ENCODE measurements around the gene INTS6.

The INTS6 gene

GRCh38 chr13:51373451-51373850 lies 79.4 kb downstream of the INTS6 start:
- no peak for ATAC-seq
- TF ChIP-seq ZFP3 (CRISPR knock-in tag; IDR thresholded peaks at IDR 0.05) (no peak), TSHZ2 (CRISPR knock-in tag; IDR thresholded peaks at IDR 0.05) (no peak), PATZ1 (CRISPR knock-in tag; IDR thresholded peaks at IDR 0.05; ENCODE audit: borderline replicate concordance) (no peak)

GRCh38 chr13:51371768-51372399 lies 81.0 kb downstream of the INTS6 start:
- ATAC-seq = no peak
- TF ChIP-seq PATZ1 (CRISPR knock-in tag; IDR thresholded peaks at IDR 0.05; ENCODE audit: borderline replicate concordance) (no peak), ZC3H10 (CRISPR knock-in tag; IDR thresholded peaks at IDR 0.05) (no peak)

GRCh38 chr13:51370811-51371210 lies 82.0 kb downstream of the INTS6 start:
- no peak for ATAC-seq
- no peak for TF ChIP-seq PPARA (CRISPR knock-in tag; IDR thresholded peaks at IDR 0.05; ENCODE audit: borderline replicate concordance)
- no peak for TF ChIP-seq CSRNP3 (CRISPR knock-in tag; IDR thresholded peaks at IDR 0.05)
- no peak for TF ChIP-seq TCF4 (CRISPR knock-in tag; IDR thresholded peaks at IDR 0.05; ENCODE audit: borderline replicate concordance)
- no peak for TF ChIP-seq ZFP30 (CRISPR knock-in tag; IDR thresholded peaks at IDR 0.05)
- no peak for TF ChIP-seq CSDC2 (CRISPR knock-in tag; IDR thresholded peaks at IDR 0.05)
- TF ChIP-seq BACH2 (CRISPR knock-in tag; IDR thresholded peaks at IDR 0.05; ENCODE audit: borderline replicate concordance) = no peak
- no peak for TF ChIP-seq POU6F1 (CRISPR knock-in tag; IDR thresholded peaks at IDR 0.05; ENCODE audit: borderline replicate concordance, low read depth)
- no peak for TF ChIP-seq ARNTL (CRISPR knock-in tag; IDR thresholded peaks at IDR 0.05; ENCODE audit: borderline replicate concordance, low read depth)
- no peak for TF ChIP-seq TSHZ2 (CRISPR knock-in tag; IDR thresholded peaks at IDR 0.05)
- no peak for TF ChIP-seq ZFP3 (CRISPR knock-in tag; IDR thresholded peaks at IDR 0.05)

- ATAC-seq = no peak
- TF ChIP-seq TOX (CRISPR knock-in tag; IDR thresholded peaks at IDR 0.05; ENCODE audit: borderline replicate concordance) (no peak), ZNF70 (CRISPR knock-in tag; IDR thresholded peaks at IDR 0.05) (no peak), TSHZ2 (CRISPR knock-in tag; IDR thresholded peaks at IDR 0.05) (no peak), CREB5 (CRISPR knock-in tag; IDR thresholded peaks at IDR 0.05; ENCODE audit: low read depth) (no peak), ZFP3 (CRISPR knock-in tag; IDR thresholded peaks at IDR 0.05) (no peak)
Observed at GRCh38 chr13:51370116-51370515, 82.7 kb downstream of the INTS6 start.
